GM21526 (cell line): ENCODE data around the gene DDT.
"Not testable (repeated sequence)": the region's sequence is repeated elsewhere in the genome, so short reads cannot be mapped to it uniquely, and the experiment has no call there.

Source experiments
- ATAC-seq: cut with Tn5 transposase; IDR thresholded peaks from one replicate; pipeline ENCODE4 v1.9.1; 2021; ENCODE audit warnings: moderate library complexity; ENCODE audit not compliant: unreplicated experiment, low FRiP score

Gene DDT

DNA sequence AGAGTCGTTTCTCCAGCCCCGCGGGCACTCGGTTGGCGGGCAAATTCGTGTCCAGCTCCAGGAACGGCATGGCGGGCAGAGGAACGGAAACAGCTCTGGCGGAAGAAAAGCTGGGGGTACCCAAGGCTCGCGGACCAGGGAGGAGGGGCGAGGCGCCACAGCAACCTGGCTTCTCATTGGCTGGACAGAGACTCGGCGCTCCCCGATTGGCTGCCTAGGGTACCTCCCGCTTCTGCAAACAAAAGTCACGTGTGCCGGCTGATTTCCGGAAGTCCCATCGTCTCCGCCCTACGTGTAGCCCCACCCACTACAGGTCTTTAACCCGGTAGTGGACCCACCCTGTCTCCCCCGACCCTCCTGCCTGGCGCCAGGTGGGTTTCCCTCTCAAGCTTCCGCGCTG, at the start of gene DDT:
DDT (minus strand) TSS at position 97 of the 400 bp plus-strand sequence; CDS start at position 70, 27 bp downstream.
- peak; percentile 76 for ATAC-seq

DNA sequence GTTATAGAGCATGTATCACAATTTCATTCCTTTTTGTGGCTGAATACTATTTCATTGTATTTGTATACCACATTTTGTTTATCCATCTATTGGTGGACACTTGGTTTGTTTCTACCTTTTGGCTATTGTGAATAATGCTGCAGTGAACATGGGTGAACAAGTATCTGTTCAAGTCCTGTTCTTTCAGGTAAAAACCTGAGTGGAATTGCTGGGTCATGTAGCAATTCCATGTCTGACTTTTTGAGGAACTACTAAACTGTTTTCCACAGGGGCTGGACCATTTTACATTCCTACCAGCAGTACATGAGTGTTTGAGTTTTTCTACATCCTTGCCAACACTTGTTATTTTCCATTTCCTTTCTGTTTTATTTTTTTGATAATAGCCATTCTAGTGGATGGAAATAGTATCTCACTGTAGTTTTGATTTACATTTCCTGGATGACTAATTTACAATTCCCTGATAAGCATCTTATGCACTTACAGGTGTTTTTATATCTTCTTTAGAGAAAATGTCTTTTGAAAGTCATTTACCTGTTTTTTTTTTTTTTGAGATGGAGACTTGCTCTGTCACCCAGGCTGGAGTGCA, 49.1 kb upstream of the DDT start:
- ATAC-seq: no peak

DNA sequence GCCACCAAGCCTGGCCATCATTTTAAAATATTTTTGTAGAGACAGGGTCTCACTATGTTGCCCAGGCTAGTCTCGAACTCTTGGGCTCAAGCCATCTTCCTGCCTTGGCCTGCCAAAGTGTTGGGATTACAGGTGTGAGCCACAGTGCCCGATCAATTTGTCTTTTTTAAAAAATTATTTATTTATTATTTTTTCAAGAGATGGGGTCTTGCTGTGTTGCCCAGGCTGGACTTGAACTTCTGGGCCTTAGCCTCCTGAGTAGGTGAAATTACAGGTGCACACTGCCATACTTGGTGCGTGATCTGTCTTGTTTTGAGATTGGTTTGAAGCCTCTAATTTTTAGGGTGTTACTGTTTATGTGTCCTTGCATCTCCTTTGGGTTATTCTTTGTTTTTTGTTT, 47.1 kb upstream of the DDT start:
- no peak for ATAC-seq

DNA sequence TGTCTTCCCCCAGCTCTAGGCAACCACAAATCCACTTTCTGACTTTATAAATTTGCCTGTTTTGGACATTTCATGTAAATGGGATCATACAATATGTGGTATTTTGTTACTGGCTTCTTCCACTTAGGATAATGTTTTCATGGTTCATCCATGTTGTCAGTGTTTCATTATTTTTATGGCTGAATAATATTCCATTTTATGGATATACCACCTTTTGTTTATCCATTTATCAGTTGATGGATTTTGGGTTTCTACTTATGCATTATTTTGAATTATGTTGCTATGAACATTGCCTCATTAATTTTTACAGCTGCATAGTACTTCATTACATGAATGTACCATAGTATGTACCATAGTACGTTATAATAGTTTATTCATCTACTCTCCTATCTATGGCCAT, 41.9 kb upstream of the DDT start:
- no peak for ATAC-seq

DNA sequence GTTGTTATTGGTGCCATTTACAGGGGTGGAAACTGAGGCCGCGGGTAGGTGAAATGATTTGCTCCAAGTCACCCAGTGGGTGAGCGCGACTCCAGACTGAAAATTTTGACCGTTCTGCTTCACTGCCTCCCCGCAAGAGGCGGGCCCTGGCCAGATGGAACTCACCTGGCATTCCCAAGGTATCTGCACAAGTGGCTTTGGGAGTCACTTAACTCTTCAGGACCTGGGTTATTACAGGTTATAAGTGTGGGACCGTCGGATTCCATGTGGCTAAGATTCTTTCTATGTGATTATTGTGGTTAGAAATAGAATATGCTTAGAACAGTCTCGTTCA, 37.5 kb upstream of the DDT start:
- peak; percentile 8 for ATAC-seq

GRCh38 chr22:24010018-24010391, 35.8 kb upstream of the DDT start:
- no peak for ATAC-seq

- no peak for ATAC-seq
Measured at GRCh38 chr22:24009227-24010017, 35.2 kb upstream of the DDT start.

DNA sequence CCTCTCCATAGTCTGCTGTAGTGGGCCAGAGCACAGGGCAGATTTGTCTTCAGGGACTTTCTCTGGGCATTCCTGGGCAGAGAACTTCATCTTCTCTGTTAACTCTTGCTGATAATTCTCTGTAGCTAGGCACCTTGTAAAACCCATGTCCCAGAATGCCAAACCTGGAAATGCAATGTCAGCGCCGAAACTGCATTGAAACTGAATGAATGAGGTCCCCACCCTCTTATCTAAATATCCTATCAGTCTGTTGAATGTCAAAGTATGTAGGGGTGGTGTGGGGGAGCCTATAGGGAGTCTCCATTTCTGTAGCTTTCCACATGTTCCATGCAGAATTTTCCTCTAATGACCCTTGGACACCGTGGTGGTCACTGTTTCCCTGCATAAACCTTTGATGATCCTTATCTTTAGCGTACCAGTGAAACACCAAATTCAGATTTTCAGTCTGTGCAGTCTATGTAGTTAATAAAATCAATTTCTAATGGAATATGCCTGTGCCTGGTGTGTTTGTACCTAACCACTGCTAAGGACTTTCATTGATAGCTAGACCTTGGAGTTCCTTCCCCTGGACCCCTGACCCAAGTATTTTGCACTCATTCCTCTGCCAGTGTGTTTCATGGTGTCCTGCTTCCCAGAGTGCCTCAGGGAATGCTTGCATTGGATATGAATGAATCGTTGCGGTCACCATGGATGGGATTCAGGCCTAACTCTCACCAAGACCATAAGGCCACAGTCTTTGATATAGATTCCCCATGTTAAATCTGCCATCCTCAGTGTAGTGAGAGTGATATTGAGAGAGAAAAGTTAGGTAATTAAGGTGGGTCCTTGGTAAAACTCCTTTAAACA, 34.4 kb upstream of the DDT start:
- no peak for ATAC-seq

DNA sequence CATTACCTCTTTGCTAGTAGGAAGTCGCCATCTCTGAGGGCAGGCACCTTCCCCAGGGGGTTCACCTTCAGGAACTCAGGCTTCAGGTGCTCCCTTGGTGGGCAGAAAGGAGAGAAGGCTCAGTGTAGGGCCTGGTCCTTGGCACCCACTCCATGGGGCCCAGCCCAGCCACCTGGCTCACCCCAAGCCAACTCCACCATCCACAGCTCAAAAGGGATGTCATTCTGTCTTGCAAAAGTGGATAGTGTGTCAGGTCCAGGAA, 33.7 kb upstream of the DDT start:
- no peak for ATAC-seq

DNA sequence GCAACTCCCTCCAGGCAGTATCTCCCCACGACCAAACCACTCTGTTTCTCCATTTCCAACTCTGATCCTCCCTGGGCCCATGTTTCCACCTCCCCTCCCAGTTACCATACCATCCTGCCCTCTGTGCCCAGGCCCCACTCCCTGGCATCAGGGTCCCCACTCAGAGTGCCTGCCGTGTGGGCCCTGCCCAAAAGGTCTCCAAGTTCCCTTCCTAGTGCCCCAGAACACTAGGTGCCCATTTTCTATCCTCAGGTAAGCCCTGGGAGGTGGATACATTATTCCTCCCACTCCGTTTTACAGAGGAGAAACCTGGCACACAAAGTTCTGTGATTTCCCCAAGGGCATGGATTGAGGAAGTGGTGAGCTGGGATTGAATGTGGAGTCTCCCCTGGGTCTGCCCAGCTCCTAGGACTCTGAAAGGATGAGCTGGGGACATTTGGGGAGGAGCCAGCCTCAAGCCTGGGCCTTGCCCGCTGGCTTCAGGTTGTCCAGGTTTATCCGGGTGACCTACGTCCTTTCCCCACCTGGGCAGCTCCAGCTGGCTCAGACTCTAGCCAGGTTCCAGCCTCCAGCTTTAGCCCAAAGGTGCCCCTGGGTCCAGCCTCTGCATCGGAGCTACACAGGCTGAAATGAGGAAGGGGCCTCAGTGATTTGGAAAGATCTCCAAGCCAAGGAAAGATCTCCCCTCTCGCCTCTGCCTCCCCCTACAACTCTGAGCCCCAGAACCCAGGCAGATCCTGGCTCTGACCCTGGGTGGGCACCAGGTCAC, 33.2 kb upstream of the DDT start:
- ATAC-seq: no peak

DNA sequence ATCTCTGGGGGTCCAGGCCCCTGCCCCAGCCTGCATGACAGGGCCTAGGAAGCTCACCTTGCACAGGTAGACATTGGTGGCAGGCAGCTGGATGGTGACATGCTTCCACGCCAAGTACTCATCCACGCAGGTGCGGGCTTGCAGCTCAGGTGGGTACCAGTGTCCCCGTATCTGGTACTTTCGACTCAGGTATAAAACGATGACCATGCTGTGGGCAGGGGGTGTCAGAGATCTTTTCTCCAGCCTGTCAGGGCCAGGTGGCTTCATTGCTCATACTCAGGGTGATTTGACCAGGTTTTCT, 32.6 kb upstream of the DDT start:
- no peak for ATAC-seq

GRCh38 chr22:24006207-24006913, 32.1 kb upstream of the DDT start:
- no peak for ATAC-seq

DNA sequence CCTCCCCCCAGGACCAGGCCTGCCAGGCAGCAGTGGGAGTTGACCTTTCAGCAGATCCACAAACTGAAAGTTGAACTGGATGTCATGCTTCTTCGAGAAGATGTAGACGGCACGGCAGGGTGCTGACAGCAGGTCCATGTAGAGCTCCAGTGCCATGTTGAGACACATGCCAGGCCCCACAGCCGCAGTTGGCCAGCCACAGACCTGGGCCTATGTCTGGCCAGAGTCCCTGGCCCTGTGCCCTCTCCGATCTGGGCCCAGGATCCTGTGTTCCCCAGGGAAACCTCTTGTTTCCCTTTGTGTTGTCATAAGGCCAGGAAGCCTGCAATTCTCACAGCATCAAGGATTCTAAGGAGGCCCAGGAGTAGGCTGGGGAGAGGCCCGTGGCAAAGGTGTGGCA, 31.0 kb upstream of the DDT start, which contains the start of gene GSTT4:
GSTT4 (minus strand) TSS at position 253 of the 400 bp plus-strand sequence; CDS start at position 156, 97 bp downstream.
- no peak for ATAC-seq

- ATAC-seq: no peak
Measured at GRCh38 chr22:24003887-24004286, 29.6 kb upstream of the DDT start.

GRCh38 chr22:24002851-24003250, 28.6 kb upstream of the DDT start:
- no peak for ATAC-seq

GRCh38 chr22:24002272-24002671, 28.0 kb upstream of the DDT start:
- ATAC-seq: no peak

DNA sequence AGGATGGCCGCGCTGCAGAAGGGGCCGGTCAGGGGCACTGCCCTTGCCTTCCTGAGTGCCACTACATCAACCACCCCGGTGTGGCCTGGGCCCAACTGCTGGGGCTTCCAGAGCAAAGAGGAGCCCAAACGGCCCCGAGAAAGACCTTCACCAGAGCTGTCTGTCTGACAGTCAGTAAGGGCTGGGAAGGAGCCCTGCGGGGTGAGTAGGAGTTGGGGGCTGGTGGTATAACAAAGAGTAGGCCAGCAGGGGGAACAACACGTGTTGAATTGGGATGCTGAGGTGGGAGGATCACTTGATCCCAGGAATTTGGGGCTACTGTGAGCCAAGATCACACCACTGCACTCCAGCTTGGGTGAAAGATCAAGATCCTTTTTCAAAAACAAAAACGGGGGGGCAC, 27.1 kb upstream of the DDT start:
- ATAC-seq: no peak

DNA sequence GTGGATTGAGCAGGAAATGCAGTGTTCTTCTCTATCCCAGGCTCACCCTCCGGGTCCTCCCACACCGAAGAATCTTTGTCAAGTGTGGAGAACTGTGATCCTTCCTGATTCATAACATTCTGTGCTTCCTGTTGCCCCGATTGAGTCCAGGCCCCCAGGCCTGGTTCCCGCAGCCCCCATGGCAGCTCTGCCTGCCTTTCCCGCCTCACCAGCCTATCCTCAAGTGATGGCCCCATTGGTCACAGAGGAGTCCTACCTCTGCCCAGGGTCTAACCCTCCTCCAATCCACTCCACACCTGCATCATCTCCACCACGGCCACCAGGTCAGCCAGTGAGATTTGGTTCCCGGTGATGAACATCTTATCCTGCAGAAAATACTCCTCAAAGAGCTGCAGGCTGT, 25.5 kb upstream of the DDT start:
- not testable (repeated sequence) for ATAC-seq

- ATAC-seq: no peak
Measured at GRCh38 chr22:23997092-23997491, 22.9 kb upstream of the DDT start.

GRCh38 chr22:23993581-23994177, 19.4 kb upstream of the DDT start:
- not testable (repeated sequence) for ATAC-seq
